Measurements from ENCODE around the gene KAT8. TPM values are rescaled to one million over a fixed set of nuclear protein-coding genes. Genes with fewer than 3 reads are reported as not detected.
"Not testable (repeated sequence)": the region's sequence is repeated elsewhere in the genome, so short reads cannot be mapped to it uniquely, and the experiment has no call there.

Gene KAT8
- total RNA-seq, 2 donors from 2014 or later: 55.7 to 66.4 TPM

- 11 to 14% methylated on average over 6 to 21 of the region's 22 CpGs for WGBS, 2 donors
- intact Hi-C loops (cut with DNase I): no loop called here
- Histone ChIP-seq H3K4me3 (peak within 1 kb of the TSS; percentile 44 to 95), H3K4me1 (peaks cover 71% of the 10 kb centered on the region), H3K27me3 (no peaks in the 10 kb centered on the region), H3K36me3 (replicated peaks in 1 of 2; ENCODE audit: insufficient read depth in 1 of 2, low read depth in 2 of 2) (peaks cover 0 to 4% of the 10 kb centered on the region in 2 donors), H3K9me3 (no peaks in the 10 kb centered on the region), H3K27ac (peak within 1 kb of the TSS; percentile 94 to 99 (median 94))
- peak; percentile 95 to 97 (median 96) for DNase-seq
- no peak for TF ChIP-seq CTCF (IDR thresholded peaks at IDR 0.05)
- TF ChIP-seq POLR2A (IDR thresholded peaks at IDR 0.05): peak; percentile 96 to 97 (median 97)
- ATAC-seq: peak; percentile 58
Observed at GRCh38 chr16:31135535-31136286, 18.2 kb downstream of the KAT8 start, which contains the start of gene PRSS8. PRSS8 (minus strand) TSS chr16:31135727; CDS start chr16:31135498, 229 bp downstream.

- Histone ChIP-seq H3K4me1 (peaks cover 71% of the 10 kb centered on the region), H3K27ac (peak overlapping the region; percentile 94 to 99 (median 94)), H3K4me3 (no peak overlapping the region), H3K9me3 (no peaks in the 10 kb centered on the region), H3K27me3 (no peaks in the 10 kb centered on the region), H3K36me3 (replicated peaks in 1 of 2; ENCODE audit: insufficient read depth in 1 of 2, low read depth in 2 of 2) (peaks cover 0 to 4% of the 10 kb centered on the region in 2 donors)
- intact Hi-C loops (cut with DNase I): no loop called here
- ATAC-seq (no peak), DNase-seq (no peak)
- WGBS, 2 donors: 68 to 78% methylated on average over 6 of the region's 6 CpGs
- no peak for TF ChIP-seq POLR2A (IDR thresholded peaks at IDR 0.05)
- no peak for TF ChIP-seq CTCF (IDR thresholded peaks at IDR 0.05)
Observed at GRCh38 chr16:31136287-31136662, 18.8 kb downstream of the KAT8 start.

GRCh38 chr16:31136822-31137499, 19.5 kb downstream of the KAT8 start:
- ATAC-seq; intact Hi-C loops (cut with DNase I); H3K36me3 ChIP-seq (replicated peaks in 1 of 2; ENCODE audit: insufficient read depth in 1 of 2, low read depth in 2 of 2); DNase-seq; H3K9me3 ChIP-seq; H3K27me3 ChIP-seq; H3K4me3 ChIP-seq: not testable (repeated sequence)
- 74 to 79% methylated on average over 20 of the region's 20 CpGs for WGBS, 2 donors
- H3K4me1 ChIP-seq: peaks cover 70% of the 10 kb centered on the region
- H3K27ac ChIP-seq: peak overlapping the region in 1 of 4 donors; percentile 99

- no peaks in the 10 kb centered on the region for H3K27me3 ChIP-seq
- H3K27ac ChIP-seq: peak overlapping the region; percentile 91 to 98 (median 92)
- TF ChIP-seq CTCF (IDR thresholded peaks at IDR 0.05) (no peak), POLR2A (IDR thresholded peaks at IDR 0.05) (peak in 2 of 3 donors; percentile 68 to 73)
- ATAC-seq (peak; percentile 60), DNase-seq (peak; percentile 92 to 97 (median 96))
- 20 to 23% methylated on average over 16 to 23 of the region's 27 CpGs for WGBS, 2 donors
- intact Hi-C loops (cut with DNase I): no loop called here
- H3K4me3 ChIP-seq: no peak overlapping the region
- no peaks in the 10 kb centered on the region for H3K36me3 ChIP-seq (replicated peaks in 1 of 2; ENCODE audit: insufficient read depth in 1 of 2, low read depth in 2 of 2)
- H3K4me1 ChIP-seq: peaks cover 59% of the 10 kb centered on the region
- H3K9me3 ChIP-seq: no peaks in the 10 kb centered on the region
Observed at GRCh38 chr16:31138621-31139578, 21.4 kb downstream of the KAT8 start.

GRCh38 chr16:31141071-31141469, 23.6 kb downstream of the KAT8 start:
- ATAC-seq; H3K4me3 ChIP-seq; DNase-seq; H3K9me3 ChIP-seq; H3K27me3 ChIP-seq; H3K36me3 ChIP-seq (replicated peaks in 1 of 2; ENCODE audit: insufficient read depth in 1 of 2, low read depth in 2 of 2): not testable (repeated sequence)
- WGBS, 2 donors: 89 to 92% methylated on average over 9 of the region's 9 CpGs
- intact Hi-C loops (cut with DNase I): loop anchor here (10.0 kb wide), 2 partner anchors 66 to 156 kb away; partner anchors contain the start of genes HSD3B7, ZNF646 and ZNF668
- peaks cover 54% of the 10 kb centered on the region for H3K4me1 ChIP-seq
- H3K27ac ChIP-seq: peak overlapping the region; percentile 83 to 92 (median 92)

All from body of pancreas (tissue), 4 donors.